PC-3 (cell line): ENCODE data around the gene SERPING1. TPM values are rescaled to one million over a fixed set of nuclear protein-coding genes. Genes with fewer than 3 reads are reported as not detected.

Experiments used
- ATAC-seq: fragments of 200-7000 bp; cut with Tn5 transposase; 2 replicates; pipeline ENCODE4 v1.9.1; 2020; ENCODE audit warnings: mild to moderate bottlenecking, moderate library complexity
- BruUV-seq: library from RNA; stranded (reverse); fragments of 400-500 nt; replicated peaks from 2 replicates; lab custom pipeline; 2021; lab: Mats Ljungman, UMichigan
- CTCF ChIA-PET: fragments of 300-600 bp; sonication (Branson Sonifier 250); formaldehyde crosslinking; loops from one replicate; lab custom pipeline; 2022; ENCODE audit warnings: antibody characterized with exemption; lab: Charles Lee
- POLR2A ChIA-PET: fragments of 300-600 bp; sonication (Branson Sonifier 250); formaldehyde crosslinking; loops from one replicate; lab custom pipeline; 2022; ENCODE audit warnings: antibody characterized with exemption; ENCODE audit not compliant: unreplicated experiment; lab: Charles Lee
- DNase-seq: peaks from one replicate; pipeline ENCODE4 v3.0.0-alpha.2; 2015
- H2AFZ ChIP-seq: fragments of 300-600 bp; sonication (generic); 2 replicates; pipeline ENCODE4 v1.6.0; 2016; ENCODE audit warnings: antibody characterized with exemption, low read length
- H3F3A ChIP-seq: fragments of 300-600 bp; sonication (generic); one replicate; pipeline ENCODE4 v1.6.0; 2017; ENCODE audit warnings: antibody characterized with exemption, low read length, control low read depth, mild to moderate bottlenecking; ENCODE audit not compliant: unreplicated experiment
- H3K27ac ChIP-seq: fragments of 300-600 bp; sonication (generic); 2 replicates; pipeline ENCODE4 v1.5.1; 2016; ENCODE audit warnings: mild to moderate bottlenecking, low read length
- H3K27me3 ChIP-seq: fragments of 300-600 bp; sonication (generic); 2 replicates; pipeline ENCODE4 v1.6.1; 2016; ENCODE audit warnings: low read length, mixed read lengths
- H3K36me3 ChIP-seq: fragments of 300-600 bp; sonication (generic); 2 replicates; pipeline ENCODE4 v1.6.1; 2016; ENCODE audit warnings: low read depth, mixed run types, low read length, mixed read lengths
- H3K4me1 ChIP-seq: fragments of 300-600 bp; sonication (generic); 2 replicates; pipeline ENCODE4 v1.5.1; 2016; ENCODE audit warnings: low read length; ENCODE audit not compliant: insufficient read depth
- H3K4me2 ChIP-seq: fragments of 300-600 bp; sonication (generic); 2 replicates; pipeline ENCODE4 v1.6.0; 2016; ENCODE audit warnings: low read length
- H3K4me3 ChIP-seq: fragments of 300-600 bp; sonication (generic); 2 replicates; pipeline ENCODE4 v1.5.1; 2016; ENCODE audit warnings: mild to moderate bottlenecking, low read length, mixed read lengths
- H3K79me2 ChIP-seq: fragments of 300-600 bp; sonication (generic); 2 replicates; pipeline ENCODE4 v1.6.1; 2017; ENCODE audit warnings: low read length, mixed read lengths
- H3K9ac ChIP-seq: fragments of 300-600 bp; sonication (generic); 2 replicates; pipeline ENCODE4 v1.6.0; 2016; ENCODE audit warnings: mild to moderate bottlenecking, low read length
- H3K9me2 ChIP-seq: fragments of 300-600 bp; sonication (generic); replicated peaks from 2 replicates; pipeline ENCODE4 v1.6.1; 2016; ENCODE audit warnings: mixed run types, low read length, mixed read lengths
- H3K9me3 ChIP-seq: fragments of 300-600 bp; sonication (generic); 2 replicates; pipeline ENCODE4 v1.6.1; 2016; ENCODE audit warnings: low read length, mixed read lengths
- H4K20me1 ChIP-seq: fragments of 300-600 bp; sonication (generic); 2 replicates; pipeline ENCODE4 v1.6.1; 2016; ENCODE audit warnings: low read length, mixed read lengths
- CTCF ChIP-seq: fragments of 300-600 bp; sonication (generic); conservative IDR thresholded peaks from 2 replicates; pipeline ENCODE4 v1.5.1; 2017; ENCODE audit warnings: antibody characterized with exemption, low read depth, mild to moderate bottlenecking, low read length
- EZH2 ChIP-seq: fragments of 300-600 bp; sonication (generic); IDR thresholded peaks from one replicate; pipeline ENCODE4 v1.6.1; 2017; ENCODE audit warnings: antibody characterized with exemption, mild to moderate bottlenecking, low read length; ENCODE audit not compliant: unreplicated experiment
- EZH2phosphoT487 ChIP-seq: fragments of 300-600 bp; sonication (generic); IDR thresholded peaks from 2 replicates; pipeline ENCODE4 v1.6.1; 2018; ENCODE audit warnings: mild to moderate bottlenecking, antibody characterized with exemption, low read length, borderline replicate concordance
- intact Hi-C: fragments of 100-400 bp; cut with micrococcal nuclease; formaldehyde crosslinking; loops from 2 replicates; pipeline ENCODE4 v1.9.0; 2023
- total RNA-seq: library from RNA; depleted of rRNA; stranded (reverse); fragments of >200 nt; gene quantifications from 2 replicates; pipeline ENCODE4 v1.2.3, GENCODE V29; 2014

SERPING1 gene
- total RNA-seq, 1 experiment from 2014 or later = not detected

GRCh38 chr11:57657194-57658022 is 59.9 kb downstream of the SERPING1 start, which contains the start of gene CLP1:
Gene CLP1 (plus strand): TSS chr11:57657762. CDS start chr11:57659477, 1,715 bp downstream.
- Histone ChIP-seq H4K20me1 (0 out of 2 replicates have a peak, but pooled peaks cover 3% of the 10 kb centered on the region), H3K27me3 (no peaks in the 10 kb centered on the region), H3K27ac (0 out of 2 replicates have a peak within 1 kb of the TSS, but pooled peaks have one; percentile 11), H3F3A (no peaks in the 10 kb centered on the region), H3K36me3 (peaks cover 21% of the 10 kb centered on the region), H2AFZ (peak within 1 kb of the TSS; percentile 76), H3K9ac (peak within 1 kb of the TSS; percentile 82), H3K4me2 (peak within 1 kb of the TSS; percentile 96), H3K4me3 (peak within 1 kb of the TSS; percentile 94), H3K9me2 (no peaks in the 10 kb centered on the region), H3K9me3 (no peaks in the 10 kb centered on the region), H3K79me2 (peaks cover 32% of the 10 kb centered on the region), H3K4me1 (peaks cover 8% of the 10 kb centered on the region)
- CTCF ChIA-PET = no interaction called here
- DNase-seq (peak; percentile 100), ATAC-seq (peak; percentile 98)
- intact Hi-C loops = loop anchor here (1.0 kb wide), 2 partner anchors 10 to 55 kb away; partner anchors contain the start of genes MED19 and TMX2
- TF ChIP-seq EZH2phosphoT487 (no peak), CTCF (no peak), EZH2 (no peak)
- BruUV-seq = no TSS peak
- POLR2A ChIA-PET = interaction anchor here (0.6 kb wide), 1 partner anchor 216 kb away, joined by 3 read pairs; no protein-coding TSS in a partner anchor

- Histone ChIP-seq H2AFZ (peak overlapping the region; percentile 76), H3K9me2 (no peaks in the 10 kb centered on the region), H3K4me1 (peaks cover 8% of the 10 kb centered on the region), H3K4me2 (peak overlapping the region; percentile 96), H3K4me3 (peak overlapping the region; percentile 94), H3F3A (no peaks in the 10 kb centered on the region), H3K9ac (peak overlapping the region; percentile 82), H4K20me1 (0 out of 2 replicates have a peak, but pooled peaks cover 3% of the 10 kb centered on the region), H3K27ac (no peak overlapping the region), H3K27me3 (no peaks in the 10 kb centered on the region), H3K79me2 (peaks cover 32% of the 10 kb centered on the region), H3K36me3 (peaks cover 21% of the 10 kb centered on the region), H3K9me3 (no peaks in the 10 kb centered on the region)
- intact Hi-C loops = no loop called here
- POLR2A ChIA-PET = interaction anchor here (0.6 kb wide), 1 partner anchor 216 kb away, joined by 3 read pairs; no protein-coding TSS in a partner anchor
- CTCF ChIA-PET = no interaction called here
- ATAC-seq (no peak), DNase-seq (no peak)
- no peak for TF ChIP-seq CTCF
- TF ChIP-seq EZH2phosphoT487 = no peak
- no peak for TF ChIP-seq EZH2
- BruUV-seq = TSS peak; percentile 87
These were observed 60.5 kb downstream of the SERPING1 start for GRCh38 chr11:57658023-57658361.

- no peak overlapping the region for H2AFZ ChIP-seq
- ATAC-seq (no peak), DNase-seq (no peak)
- no TSS peak for BruUV-seq
- H3F3A ChIP-seq = no peaks in the 10 kb centered on the region
- H3K4me3 ChIP-seq = no peak overlapping the region
- no peak overlapping the region for H3K4me2 ChIP-seq
- no peaks in the 10 kb centered on the region for H3K9me2 ChIP-seq
- H3K4me1 ChIP-seq = peaks cover 8% of the 10 kb centered on the region
- peaks cover 32% of the 10 kb centered on the region for H3K79me2 ChIP-seq
- CTCF ChIA-PET = no interaction called here
- TF ChIP-seq EZH2 (no peak), EZH2phosphoT487 (no peak), CTCF (no peak)
- no peaks in the 10 kb centered on the region for H3K27me3 ChIP-seq
- intact Hi-C loops = no loop called here
- H3K36me3 ChIP-seq = peaks cover 21% of the 10 kb centered on the region
- POLR2A ChIA-PET = no interaction called here
- no peak overlapping the region for H3K27ac ChIP-seq
- H3K9ac ChIP-seq = no peak overlapping the region
- H3K9me3 ChIP-seq = no peaks in the 10 kb centered on the region
- 0 out of 2 replicates have a peak, but pooled peaks cover 3% of the 10 kb centered on the region for H4K20me1 ChIP-seq
These were observed 62.2 kb downstream of the SERPING1 start for GRCh38 chr11:57659669-57660068.
